Testis (tissue), 2 donors: ENCODE results near the gene SMYD3.

Experiments used
- CTCF ChIP-seq, 3 experiments: fragments of 450-650 bp in 2 of 3; fragments of 200-600 bp in 1 of 3; sonication (generic) in 1 of 3; IDR thresholded peaks; one replicate each; pipeline ENCODE4 v1.5.1; 2016 to 2019; ENCODE audit warnings: antibody characterized with exemption in 3 of 3, mild to moderate bottlenecking in 2 of 3, moderate library complexity in 1 of 3
- POLR2A ChIP-seq: fragments of 450-650 bp; IDR thresholded peaks from one replicate; pipeline ENCODE4 v1.6.1; 2017; ENCODE audit warnings: antibody characterized with exemption, mild to moderate bottlenecking, moderate library complexity

GRCh38 chr1:246144931-246145330 is 362.1 kb downstream of the SMYD3 start:
- no peak for TF ChIP-seq POLR2A
- TF ChIP-seq CTCF (IDR thresholded peaks at IDR 0.05) = no peak
